Measurements from ENCODE around the gene PDE6D.

Gene PDE6D

DNA sequence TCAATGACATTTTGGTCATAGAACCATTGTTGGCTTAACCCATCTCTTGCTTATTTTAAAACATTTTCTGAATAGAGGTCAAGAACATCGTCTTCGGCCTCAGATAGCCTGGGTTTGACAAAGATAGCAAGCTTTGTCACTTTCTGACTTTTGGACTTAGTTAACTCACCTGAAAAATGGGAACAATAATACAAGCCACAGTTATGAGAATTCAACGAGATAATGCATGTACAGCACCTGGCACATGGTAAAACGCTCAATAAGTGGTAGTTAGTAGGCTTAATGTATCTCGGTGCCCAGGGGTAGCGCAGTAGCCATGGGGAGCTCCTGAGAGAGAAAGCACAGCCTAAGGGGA is 4.7 kb upstream of the PDE6D start:
- TF ChIP-seq NFRKB (IDR thresholded peaks at IDR 0.05) (no peak), FOXA1 (IDR thresholded peaks at IDR 0.05) (no peak), CTBP1 (IDR thresholded peaks at IDR 0.05; ENCODE audit: borderline replicate concordance) (no peak), TARDBP (IDR thresholded peaks at IDR 0.05) (no peak), L3MBTL2 (conservative IDR thresholded peaks at IDR 0.05) (no peak), LEF1 (IDR thresholded peaks at IDR 0.05; ENCODE audit: borderline replicate concordance) (no peak), BHLHE40 (IDR thresholded peaks at IDR 0.05; ENCODE audit: borderline replicate concordance) (no peak), PKNOX1 (IDR thresholded peaks at IDR 0.05) (no peak), ZNF384 (IDR thresholded peaks at IDR 0.05) (no peak), SP1 (IDR thresholded peaks at IDR 0.05) (no peak)
- ChIA-PET CTCF (interaction anchor here (0.7 to 2.2 kb wide), 4 partner anchors 9 to 71 kb away, joined by 3 to 8 read pairs (median 6); no protein-coding TSS in a partner anchor), POLR2A (interaction anchor here (1.1 to 1.4 kb wide), 2 partner anchors 10 to 11 kb away, joined by 3 to 6 read pairs; no protein-coding TSS in a partner anchor)
- DNase-seq (ENCODE audit: extremely low spot score) = no peak

GRCh38 chr2:231785413-231785812 is 4.3 kb upstream of the PDE6D start:
- CTCF ChIA-PET = interaction anchor here (0.7 to 2.2 kb wide), 4 partner anchors 10 to 71 kb away, joined by 3 to 8 read pairs (median 6); no protein-coding TSS in a partner anchor

GRCh38 chr2:231781798-231782726 is 980 bp upstream of the PDE6D start:
- no peak for DNase-seq (ENCODE audit: extremely low spot score)
- ChIA-PET CTCF (interaction anchor here (1.2 kb wide), 1 partner anchor 68 kb away, joined by 3 read pairs; no protein-coding TSS in a partner anchor), POLR2A (interaction anchor here (1.3 kb wide), 1 partner anchor 37 kb away, joined by 4 read pairs; no protein-coding TSS in a partner anchor)
- TF ChIP-seq NFRKB (IDR thresholded peaks at IDR 0.05) (no peak), BHLHE40 (IDR thresholded peaks at IDR 0.05; ENCODE audit: borderline replicate concordance) (no peak), ARNT (IDR thresholded peaks at IDR 0.05) (no peak), FOXK2 (IDR thresholded peaks at IDR 0.05) (no peak), PKNOX1 (IDR thresholded peaks at IDR 0.05) (no peak), HDGF (IDR thresholded peaks at IDR 0.05; ENCODE audit: borderline replicate concordance) (no peak), L3MBTL2 (conservative IDR thresholded peaks at IDR 0.05) (no peak), CTBP1 (IDR thresholded peaks at IDR 0.05; ENCODE audit: borderline replicate concordance) (no peak), TARDBP (IDR thresholded peaks at IDR 0.05) (no peak), FOXA1 (IDR thresholded peaks at IDR 0.05) (no peak), LEF1 (IDR thresholded peaks at IDR 0.05; ENCODE audit: borderline replicate concordance) (no peak)

More at GRCh38 chr2:231785413-231785812, 4.3 kb upstream of the PDE6D start:
- DNase-seq (ENCODE audit: extremely low spot score) = no peak
- no peak for TF ChIP-seq HDGF (IDR thresholded peaks at IDR 0.05; ENCODE audit: borderline replicate concordance)
- POLR2A ChIA-PET = interaction anchor here (0.8 to 1.4 kb wide), 2 partner anchors 10 to 77 kb away, joined by 3 to 6 read pairs; partner anchors contain the start of gene PTMA

DNA sequence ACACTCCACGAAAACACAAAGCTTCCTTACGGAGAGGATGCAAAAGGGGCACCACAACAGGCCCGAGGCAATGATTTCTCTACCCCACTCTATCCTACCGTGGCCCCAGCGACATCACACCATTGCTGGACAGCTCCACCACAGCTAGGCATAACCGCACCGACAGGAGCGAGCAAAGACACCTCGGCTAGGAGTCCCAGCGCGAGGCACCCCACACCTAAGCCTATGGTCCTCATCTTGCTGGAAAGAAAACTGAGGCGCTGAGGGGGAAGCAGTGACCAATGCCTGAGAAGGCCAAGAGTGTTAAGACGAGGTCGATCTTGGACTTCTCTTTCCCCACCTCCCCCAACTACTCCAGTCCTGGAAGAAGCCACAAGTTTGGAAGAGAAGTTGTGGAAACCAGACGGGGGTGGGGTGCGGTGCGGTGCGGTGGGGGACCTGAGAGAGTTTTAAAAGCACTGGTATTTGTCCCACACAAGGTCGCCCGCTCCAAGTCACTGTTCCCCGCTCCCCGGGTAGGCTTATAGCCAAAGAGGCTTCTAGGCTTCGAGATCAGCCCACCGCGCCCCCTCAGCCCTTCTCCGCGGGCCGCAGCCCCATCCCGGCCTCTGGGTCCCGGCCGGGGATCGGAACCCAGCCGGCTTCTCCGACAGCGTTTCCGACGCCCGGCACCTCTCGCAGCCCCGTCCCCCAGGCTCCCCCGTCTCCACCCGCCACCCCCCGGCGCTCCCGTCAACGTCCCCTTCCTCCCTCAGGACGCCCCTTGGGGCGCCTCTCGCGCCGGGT is 766 bp downstream of the PDE6D start:
- POLR2A ChIA-PET = interaction anchor here (0.6 to 1.4 kb wide), 5 partner anchors 35 to 138 kb away, joined by 3 to 4 read pairs (median 3); partner anchors contain the start of gene PTMA
- TF ChIP-seq HDGF (IDR thresholded peaks at IDR 0.05; ENCODE audit: borderline replicate concordance) (no peak), L3MBTL2 (conservative IDR thresholded peaks at IDR 0.05) (no peak), FOXM1 (IDR thresholded peaks at IDR 0.05; ENCODE audit: borderline replicate concordance) (no peak), BHLHE40 (IDR thresholded peaks at IDR 0.05; ENCODE audit: borderline replicate concordance) (no peak), ELF4 (IDR thresholded peaks at IDR 0.05) (no peak), ARNT (IDR thresholded peaks at IDR 0.05) (no peak), FOXA1 (IDR thresholded peaks at IDR 0.05) (no peak), ZNF384 (IDR thresholded peaks at IDR 0.05) (no peak), CTBP1 (IDR thresholded peaks at IDR 0.05; ENCODE audit: borderline replicate concordance) (no peak), TARDBP (IDR thresholded peaks at IDR 0.05) (no peak), NFRKB (IDR thresholded peaks at IDR 0.05) (no peak), LEF1 (IDR thresholded peaks at IDR 0.05; ENCODE audit: borderline replicate concordance) (no peak), FOXK2 (IDR thresholded peaks at IDR 0.05) (no peak), PKNOX1 (IDR thresholded peaks at IDR 0.05) (no peak), SP1 (IDR thresholded peaks at IDR 0.05) (no peak), SUZ12 (IDR thresholded peaks at IDR 0.05) (no peak)
- CTCF ChIA-PET = interaction anchor here (1.2 kb wide), 1 partner anchor 66 kb away, joined by 3 read pairs; no protein-coding TSS in a partner anchor
- peak; percentile 27 for DNase-seq (ENCODE audit: extremely low spot score)
